Epidermal melanocyte (primary cell): ENCODE results near the gene MND1.
"Not testable (repeated sequence)": the region's sequence is repeated elsewhere in the genome, so short reads cannot be mapped to it uniquely, and the experiment has no call there.

Experiments used
- DNase-seq: peaks from one replicate; pipeline ENCODE4 v3.0.0; 2011; ENCODE audit warnings: low spot score; ENCODE audit not compliant: insufficient read length

The MND1 gene

DNA sequence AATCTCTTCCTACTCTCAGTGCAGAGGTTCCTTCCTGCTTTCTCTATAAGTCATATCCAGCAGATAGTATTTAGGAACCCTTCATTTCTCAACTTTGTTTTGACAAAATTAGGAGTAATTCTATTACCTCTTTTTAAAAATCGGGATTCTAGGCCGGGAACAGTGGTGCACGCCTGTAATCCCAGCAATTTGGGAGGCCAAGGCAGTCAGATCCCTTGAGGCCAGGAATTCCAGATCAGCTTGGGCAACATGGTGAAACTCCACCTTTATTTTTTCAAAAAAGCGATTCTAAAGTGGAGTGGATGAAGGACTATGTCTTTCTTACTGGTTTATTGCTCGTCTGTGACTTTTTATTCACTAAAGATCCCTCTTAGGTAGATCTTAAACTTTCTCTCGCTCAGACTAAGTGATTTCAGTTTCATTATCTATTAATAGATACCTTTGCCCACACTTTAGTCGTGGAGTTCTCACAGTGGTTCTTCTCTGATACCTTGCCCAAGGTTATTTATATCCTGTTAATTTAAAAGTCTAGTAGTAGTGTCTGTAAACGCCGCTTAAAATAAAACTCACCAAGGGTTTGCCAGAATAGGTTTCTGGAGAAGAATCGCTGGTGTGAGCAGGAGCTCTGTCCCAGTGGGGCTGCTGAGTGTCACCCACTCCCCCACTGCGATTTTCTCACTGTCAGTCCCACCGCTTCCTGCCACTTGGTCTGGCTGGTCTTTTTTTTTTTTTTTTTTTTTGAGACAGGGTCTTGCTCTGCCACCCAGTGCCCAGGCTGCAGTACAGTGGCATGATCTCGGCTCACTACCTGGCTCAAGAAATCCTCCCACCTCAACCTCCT, 94.6 kb downstream of the MND1 start:
- DNase-seq: no peak

DNA sequence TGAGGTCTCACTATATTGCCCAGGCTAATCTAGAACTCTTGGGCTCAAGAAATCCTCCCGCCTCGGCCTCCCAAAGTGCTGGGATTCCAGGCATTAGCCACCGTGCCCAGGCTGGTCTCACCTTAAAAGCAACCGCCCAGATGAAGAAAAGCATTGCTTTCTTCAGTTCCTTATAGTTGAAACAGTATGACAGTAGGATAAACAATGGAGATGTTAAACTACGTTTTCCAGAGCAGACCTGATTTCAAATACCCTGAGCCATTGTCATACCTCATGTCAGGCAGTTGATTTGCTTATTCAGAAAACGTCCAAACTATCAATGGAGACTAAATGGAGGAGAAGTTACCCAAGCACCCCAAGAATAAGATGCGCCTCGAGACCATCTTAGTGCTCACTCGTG, 95.3 kb downstream of the MND1 start:
- DNase-seq: no peak

DNA sequence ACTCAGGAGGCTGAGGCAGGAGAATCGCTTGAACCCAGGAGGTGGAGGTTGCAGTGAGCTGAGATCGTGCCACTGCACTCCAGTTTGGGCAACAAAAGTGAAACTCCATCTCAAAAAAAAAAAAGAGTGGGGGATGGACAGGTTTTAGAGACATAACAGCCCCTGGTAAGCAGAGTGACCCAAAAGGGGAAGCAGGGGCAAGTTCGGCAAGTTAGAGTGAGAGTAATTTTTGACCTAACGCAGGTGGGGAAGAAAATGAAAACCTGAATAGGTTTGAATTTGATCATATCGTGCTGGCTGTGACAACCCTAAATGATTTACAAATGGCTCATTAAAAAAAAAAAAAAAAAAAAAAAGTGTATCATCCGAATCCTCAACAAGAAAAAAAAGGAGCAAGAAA, 96.0 kb downstream of the MND1 start:
- no peak for DNase-seq

DNA sequence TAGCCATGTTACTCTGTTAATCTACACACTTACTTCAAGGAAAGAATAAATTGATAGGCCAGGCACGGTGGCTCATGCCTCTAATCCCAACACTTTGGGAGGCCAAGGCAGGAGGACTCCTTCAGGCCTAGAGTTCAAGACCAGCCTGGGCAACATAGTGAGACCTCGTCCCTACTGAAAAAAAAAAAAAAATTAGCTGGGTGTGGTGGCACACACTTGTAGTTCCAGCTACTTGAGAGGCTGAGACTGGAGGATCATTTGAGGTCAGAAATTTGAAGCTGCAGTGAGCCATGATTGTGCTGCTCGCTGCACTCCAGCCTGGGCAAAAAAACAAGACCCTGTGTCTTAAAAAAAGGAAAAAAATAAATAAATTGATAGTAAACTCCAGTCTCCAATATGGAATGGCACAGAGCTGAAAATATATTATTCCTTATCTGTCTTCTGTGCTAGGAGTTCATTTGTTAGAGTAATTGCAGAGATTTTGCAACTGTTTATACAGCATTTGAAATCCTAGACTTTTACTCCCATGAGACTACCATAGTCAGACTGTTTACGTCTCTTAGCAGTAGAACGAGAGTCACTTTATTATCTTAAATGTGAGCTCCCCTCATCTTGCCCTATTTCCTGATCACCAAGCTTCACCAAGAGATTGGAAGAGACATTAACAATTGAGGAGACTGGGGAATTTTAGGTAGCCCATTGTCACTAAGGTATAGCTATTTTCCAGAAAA, 102.9 kb downstream of the MND1 start:
- DNase-seq: no peak

DNA sequence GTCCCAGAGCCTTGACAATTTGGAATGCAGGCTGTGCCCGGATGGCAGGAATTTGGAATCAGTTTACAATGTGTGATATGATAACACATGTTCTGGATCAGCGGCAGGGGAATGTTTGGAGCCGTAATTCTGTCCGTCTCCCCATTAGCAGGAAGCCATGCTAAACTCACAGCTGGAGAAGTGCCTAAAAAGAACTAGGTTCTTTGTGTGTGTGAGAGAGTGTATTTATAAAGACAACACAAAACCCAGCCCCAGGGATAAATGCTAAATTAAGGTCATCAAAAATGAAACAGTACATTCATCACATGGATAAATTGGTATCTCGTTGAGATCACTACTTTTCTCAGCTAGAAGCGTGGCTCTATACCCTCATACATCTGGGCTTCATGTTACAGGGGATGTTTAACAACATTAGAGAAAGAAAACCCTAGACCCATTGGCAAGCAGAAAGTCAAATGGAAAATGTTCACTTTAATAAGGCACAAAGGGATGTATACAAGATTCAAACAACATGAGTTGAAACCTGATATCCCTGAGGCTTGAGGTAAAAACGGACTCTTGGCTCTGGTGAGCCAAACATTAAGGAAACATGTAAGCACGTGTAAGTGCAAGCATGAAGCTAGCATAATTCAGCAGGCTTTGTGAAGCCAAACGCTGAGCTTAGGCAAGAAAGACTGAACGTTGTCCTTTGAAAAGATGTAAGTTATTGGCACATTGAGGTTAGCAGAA, 103.7 kb downstream of the MND1 start:
- peak; percentile 71 for DNase-seq

DNA sequence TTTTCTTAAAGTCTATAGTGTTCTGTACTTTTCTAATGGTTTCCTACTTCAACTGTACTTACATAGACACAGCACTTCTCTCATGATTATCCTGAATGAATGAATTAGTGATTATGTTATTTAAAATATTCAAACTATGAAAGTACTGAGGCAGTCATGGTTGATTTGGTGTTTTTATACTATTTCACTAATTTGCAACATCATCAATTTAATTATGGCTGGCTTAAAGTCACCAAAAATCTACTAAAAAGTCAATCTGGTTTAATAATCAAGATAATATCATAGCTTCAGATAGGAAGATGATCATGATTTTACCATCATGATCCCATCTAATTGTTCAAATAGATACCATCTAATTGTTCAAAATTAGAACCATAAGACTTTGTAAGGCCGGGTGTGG, 104.8 kb downstream of the MND1 start:
- no peak for DNase-seq

DNA sequence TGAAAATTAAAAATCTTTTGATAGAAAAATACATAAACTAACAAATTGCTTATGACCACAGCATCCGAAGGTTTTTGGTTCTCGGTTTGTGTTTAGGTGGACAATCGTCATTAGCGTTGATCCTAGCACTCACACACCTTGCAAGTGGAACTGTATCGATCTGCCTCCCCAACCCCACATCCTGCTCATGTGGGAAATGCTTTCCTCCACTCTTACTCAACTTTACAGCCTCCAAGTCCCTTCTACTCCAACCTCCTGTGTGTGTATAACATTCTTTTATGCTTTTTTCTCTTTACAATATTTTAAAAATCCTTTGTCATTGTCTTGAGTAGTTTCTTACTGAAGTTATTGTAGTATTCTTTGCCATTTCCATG, 106.0 kb downstream of the MND1 start:
- DNase-seq: no peak

DNA sequence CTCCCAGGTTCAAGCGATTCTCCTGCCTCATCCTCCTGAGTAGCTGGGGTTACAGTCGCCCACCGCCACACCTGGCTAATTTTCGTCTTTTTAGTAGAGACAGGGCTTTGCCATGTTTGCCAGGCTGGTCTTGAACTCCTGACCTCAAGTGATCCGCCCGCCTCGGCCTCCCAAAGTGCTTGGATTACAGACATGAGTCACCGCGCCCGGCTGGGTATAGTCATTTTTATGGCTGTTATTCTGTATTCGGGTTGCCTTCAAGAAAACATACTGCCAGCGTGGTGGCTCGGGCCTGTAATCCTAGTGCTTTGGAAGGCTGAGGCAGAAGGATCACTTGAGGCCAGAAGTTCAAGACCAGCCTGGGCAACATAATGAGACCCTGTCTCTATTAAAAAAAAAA, 106.7 kb downstream of the MND1 start:
- DNase-seq: not testable (repeated sequence)

DNA sequence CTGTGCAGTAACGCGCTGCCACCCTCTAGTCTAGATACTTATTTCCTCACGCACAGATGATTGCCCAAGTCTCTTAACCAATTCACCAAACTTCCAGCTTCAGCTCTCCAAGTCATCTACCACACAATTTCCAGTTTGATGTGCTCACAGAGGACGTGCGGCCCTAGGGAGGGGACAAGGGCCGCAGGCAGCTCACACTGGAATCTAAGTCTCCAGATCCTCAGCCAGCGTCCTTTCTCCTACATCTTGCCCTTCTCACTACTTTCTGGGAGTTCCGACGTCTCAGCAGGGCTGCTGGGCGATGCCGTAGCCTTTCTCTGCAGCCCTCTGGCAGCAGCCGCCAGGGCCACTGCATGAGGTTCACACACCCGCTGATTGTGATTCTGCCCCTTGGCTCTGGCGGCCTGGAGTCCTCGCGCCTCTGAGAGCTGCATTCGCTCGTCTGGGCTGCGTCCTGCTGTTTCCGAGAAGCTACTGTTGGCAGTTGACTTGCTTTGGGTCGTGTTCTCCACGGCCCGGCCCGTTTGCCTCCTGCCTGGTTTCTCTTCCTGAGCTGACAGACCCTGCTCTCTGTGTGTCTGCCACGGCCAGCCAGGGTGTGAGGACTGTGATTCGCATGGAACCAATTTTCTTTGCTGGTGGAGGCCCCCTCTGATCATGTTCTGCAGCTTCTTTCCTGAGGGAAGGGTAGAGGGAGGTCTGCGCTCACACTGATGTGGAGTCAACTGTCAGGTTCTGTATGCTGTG, 107.6 kb downstream of the MND1 start:
- no peak for DNase-seq

DNA sequence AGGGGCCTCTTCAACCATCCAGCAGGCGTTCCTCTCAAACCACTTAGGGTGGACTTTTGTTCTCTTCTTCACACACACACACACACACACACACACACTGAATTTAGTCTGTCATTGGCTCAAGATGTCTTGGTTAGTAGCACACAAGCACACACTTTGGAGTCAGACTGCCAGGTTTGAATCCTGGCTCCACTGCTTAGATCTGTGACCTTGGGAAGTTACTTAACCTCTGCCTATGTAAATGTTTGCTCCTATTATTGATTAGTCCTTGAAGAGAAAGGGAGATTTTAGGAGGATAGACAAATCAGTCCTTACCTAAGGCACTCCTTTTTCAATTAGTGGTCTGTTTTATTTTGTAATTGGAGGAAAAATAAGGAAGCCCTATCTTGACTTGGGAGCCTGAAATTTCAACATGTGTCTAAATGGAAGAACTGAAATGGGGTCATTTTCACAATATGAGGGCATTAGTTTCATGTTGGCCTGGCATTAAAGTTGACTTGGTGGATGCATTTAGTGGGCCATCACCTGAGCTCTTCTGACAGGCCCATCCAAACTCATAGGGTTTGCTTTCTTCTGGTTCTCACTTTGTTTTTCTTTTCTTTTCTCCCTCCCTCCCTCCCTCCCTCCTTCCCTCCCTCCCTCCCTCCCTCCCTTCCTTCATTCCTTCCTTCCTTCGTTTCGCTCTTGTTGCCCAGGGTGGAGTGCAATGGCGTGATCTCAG, 108.3 kb downstream of the MND1 start:
- no peak for DNase-seq

DNA sequence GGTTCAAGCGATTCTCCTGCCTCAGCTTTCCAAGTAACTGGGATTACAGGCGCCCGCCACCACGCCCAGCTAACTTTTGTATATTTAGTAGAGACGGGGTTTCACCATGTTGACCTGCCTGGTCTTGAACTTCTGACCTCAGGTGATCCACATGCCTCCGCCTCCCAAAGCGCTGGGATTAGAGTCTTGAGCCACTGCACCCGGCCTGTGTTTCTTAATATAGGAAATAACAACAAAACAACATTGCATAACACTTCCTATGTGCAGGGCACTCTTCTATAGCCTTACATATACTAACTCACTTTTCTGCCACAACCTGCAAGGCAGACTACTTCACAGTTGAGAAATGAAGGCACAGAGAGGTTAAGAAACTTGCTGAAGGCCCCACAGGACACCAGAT, 108.9 kb downstream of the MND1 start:
- DNase-seq: no peak

DNA sequence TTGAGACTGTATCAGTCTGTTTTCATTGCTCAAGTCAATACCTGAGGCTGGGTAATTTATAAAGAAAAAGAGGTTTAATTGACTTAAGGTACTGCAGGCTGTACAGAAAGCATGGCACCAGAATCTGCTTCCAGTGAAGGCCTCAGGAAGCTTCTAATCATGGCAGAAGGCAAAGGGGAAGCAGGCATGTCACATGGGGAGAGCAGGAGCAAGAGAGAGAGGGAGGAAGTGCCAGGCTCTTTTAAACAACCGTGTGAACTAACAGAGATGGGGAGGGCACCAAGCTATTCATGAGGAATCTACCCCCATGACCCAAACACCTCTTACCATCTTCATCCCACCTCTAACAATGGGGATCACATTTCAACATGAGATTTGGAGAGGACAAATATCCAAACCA, 114.5 kb downstream of the MND1 start:
- DNase-seq: no peak

DNA sequence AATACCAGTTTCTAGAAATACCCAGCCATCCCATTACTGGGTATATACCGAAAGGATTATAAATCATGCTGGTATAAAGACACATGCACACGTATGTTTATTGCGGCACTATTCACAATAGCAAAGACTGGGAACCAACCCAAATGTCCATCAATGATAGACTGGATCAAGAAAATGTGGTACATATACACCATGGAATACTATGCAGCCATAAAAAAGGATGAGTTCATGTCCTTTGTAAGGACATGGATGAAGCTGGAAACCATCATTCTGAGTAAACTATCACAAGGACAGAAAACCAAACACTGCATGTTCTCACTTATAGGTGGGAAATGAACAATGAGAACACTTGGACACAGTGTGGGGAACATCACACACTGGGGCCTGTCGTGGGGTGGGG, 117.1 kb downstream of the MND1 start:
- not testable (repeated sequence) for DNase-seq

DNA sequence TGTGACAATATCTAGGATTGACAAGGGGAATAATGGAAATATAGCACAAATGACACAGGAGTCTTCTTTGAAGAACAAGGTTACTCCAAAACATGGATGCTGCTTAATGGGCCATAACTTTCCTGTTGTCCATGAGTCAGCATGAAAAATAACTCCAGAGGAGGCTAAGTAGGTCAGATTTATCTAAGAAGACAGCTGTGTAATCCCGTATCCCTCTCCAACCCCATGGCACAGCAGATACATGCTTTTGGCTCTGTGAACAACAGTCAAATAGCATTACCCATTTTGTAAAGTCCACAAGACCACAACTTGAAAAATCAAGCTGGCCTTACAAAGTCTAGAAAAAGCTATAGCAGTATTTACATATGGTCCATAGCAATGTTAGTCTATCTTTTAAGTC, 119.6 kb downstream of the MND1 start:
- no peak for DNase-seq
